GM12892 (cell line): ENCODE data around the gene NEUROG1.

Experiments
- POLR2A ChIP-seq: IDR thresholded peaks from 2 replicates; pipeline ENCODE4 v1.6.1; 2011; ENCODE audit warnings: low read depth, low read length, control low read depth
- POLR2AphosphoS5 ChIP-seq: IDR thresholded peaks from 2 replicates; pipeline ENCODE4 v1.6.1; 2011; ENCODE audit warnings: low read depth, low read length, control low read depth

GRCh38 chr5:135571066-135571609, 35.4 kb upstream of the NEUROG1 start:
- TF ChIP-seq POLR2AphosphoS5 (no peak), POLR2A (no peak)
